ENCODE measurements around the gene RARA.

Gene RARA

DNA sequence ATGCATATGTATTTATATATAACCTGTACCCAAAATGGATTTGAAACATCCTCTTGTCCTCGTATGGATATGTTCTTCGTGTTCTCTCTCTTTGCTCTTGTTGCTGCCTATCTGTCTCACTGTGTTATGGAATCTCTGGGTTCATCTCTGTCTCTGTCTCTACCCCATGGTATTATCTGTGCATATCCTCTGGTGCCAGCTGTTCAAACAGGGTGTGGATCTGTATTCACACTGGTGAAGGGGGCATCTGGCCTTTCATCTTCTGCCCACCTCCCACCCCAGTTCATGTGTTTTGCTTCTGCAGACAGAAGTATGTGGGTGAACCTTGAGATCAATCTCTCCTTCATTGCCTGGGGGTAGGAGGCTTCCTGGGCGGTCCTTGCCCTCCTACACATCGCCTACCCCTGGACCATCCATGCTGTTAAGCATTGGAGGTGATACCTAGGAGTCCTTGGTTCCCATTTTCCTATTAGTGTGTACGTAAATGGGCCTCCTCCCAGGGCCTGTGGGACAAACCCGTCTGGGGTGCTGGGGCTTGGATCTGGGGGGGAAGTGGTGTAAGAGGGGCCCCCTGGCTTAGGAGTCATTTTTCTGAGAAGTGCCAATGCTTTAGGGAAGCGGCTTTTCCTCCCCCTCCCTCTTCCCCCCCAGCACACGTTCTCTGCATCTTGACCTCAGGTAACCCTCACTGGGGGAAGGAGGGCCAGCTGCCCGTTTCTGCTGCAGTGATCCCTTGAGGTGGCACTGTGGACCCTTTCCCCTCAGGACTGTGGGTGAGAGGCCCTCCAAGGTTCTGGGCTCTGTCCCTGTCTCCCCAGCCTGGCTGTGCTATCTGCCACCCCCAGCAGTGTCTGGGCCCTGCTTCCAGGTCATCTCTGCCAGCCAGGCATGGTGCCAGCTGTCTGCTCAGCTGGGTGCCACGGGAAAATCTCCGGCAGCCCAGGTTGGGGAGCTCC lies 21.1 kb downstream of the RARA start:
- DNase-seq: no peak

DNA sequence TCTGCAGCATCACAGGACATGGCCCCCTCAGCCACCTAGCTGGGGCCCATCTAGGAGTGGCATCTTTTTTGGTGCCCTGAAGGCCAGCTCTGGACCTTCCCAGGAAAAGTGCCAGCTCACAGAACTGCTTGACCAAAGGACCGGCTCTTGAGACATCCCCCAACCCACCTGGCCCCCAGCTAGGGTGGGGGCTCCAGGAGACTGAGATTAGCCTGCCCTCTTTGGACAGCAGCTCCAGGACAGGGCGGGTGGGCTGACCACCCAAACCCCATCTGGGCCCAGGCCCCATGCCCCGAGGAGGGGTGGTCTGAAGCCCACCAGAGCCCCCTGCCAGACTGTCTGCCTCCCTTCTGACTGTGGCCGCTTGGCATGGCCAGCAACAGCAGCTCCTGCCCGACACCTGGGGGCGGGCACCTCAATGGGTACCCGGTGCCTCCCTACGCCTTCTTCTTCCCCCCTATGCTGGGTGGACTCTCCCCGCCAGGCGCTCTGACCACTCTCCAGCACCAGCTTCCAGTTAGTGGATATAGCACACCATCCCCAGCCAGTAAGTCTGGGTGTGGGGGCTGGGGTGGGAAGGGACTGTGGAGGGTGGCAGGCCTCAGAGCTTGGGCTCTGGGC lies 22.0 kb downstream of the RARA start:
- no peak for DNase-seq

DNA sequence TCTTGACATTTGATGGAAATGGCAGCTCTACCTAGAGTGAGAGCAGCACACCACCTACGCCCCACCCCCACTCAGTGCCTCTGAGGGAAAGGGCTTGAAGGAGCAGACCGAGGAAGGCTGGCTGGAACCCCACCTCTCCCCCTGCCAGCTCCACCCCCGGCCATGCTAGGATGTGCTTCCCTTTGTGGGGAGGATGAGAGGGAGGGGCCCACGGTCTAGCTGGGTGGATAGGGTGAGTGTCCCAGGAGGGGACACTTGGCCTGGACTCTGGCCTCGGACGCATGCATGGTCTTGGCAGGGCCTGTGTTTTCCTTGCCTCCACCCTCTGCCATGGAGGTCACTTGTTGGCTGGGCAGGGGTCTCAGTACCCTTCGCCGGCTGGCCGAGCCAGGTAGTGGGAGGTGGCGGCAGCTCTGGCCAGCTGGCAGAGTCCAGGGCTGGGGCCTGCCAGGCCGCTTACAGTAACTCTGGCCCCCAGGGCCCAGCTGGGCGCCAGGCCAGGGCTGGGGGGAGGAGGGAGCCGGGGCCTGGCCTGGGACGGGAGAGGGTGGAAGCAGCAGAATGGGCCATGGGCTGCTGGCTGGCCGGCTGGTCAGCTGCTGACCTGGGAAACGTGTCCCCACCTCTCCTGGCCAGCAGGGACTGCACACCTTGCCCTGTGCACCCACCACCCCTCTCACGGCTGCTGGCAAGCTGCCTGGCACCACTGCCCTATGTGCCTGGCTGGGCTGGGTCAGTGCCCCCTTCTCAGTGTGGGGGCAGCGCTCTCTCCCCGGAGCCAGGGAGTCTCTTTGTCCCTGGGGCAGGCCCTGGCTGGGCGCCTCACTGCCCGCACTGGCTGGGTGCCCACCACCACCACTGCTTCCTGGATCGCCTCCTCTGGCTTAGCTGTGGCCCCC lies 23.0 kb downstream of the RARA start:
- no peak for DNase-seq

DNA sequence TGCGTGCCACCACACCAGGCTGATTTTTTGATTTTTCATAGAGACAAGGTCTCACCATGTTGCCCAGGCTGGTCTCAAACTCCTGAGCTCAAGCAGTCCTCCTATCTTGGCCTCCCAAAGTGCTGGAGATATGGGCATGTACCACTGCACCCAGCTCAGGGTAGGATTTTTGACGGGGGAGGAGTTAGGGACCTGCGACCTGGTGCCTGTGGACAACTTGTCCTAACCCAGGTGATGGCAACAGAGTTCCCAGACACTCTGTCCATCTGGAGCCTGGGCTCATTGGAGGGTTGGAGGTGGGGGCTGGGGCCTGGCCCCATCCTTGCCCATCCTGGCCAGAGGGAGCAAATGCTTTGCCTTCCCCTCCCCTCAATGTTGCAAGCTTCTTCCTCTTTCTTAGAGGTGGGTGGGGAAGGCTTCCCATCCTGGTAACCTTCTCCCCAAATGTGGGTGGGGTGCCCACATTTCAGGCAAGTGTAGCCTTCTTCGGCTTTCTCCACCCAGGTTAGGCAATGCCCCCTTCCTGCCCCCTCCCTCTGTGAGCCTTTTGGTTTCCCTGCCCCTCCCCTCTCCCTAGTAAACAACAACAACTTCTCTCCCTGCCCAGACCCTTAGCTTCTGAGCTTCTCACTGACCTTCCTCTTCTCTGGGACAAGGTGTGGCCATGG lies 24.9 kb downstream of the RARA start:
- DNase-seq: no peak

DNA sequence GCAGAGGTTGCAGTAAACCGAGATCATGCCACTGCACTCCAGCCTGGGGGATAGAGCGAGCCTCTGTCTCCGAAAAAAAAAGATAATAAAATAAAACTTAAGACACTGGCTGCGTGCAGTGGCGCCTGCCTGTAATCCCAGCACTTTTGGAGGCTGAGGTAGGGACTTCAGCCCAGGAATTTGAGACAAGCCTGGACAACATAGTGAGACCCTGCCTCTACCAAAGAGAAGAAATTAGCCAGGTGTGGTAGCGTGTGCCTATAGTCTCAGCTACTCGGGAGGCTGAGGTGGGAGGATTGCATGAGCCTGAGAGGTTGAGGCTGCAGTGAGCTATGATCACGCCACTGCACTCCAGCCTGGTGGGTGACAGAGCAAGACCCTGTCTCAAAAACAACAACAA lies 26.6 kb downstream of the RARA start:
- DNase-seq: no peak

DNA sequence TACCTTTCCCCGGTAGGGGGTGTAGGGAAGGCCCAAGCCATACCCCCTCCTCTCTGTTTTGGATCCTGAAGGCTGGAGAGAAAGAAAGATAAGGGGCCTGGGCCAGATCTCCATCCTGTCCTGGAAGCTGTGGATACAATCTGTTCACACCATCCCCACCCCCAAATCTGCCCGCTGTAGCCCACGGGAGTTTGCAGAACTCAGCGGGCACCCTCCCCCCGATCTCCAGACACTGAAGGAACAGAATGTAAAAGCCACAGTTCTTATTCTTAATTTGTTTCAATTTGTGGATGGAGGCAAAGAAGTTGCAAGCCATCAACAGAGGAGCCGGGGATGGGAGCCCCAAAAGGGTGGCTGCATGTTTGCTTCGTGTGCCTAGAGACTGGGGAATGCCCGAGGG lies 28.4 kb downstream of the RARA start:
- no peak for DNase-seq

DNA sequence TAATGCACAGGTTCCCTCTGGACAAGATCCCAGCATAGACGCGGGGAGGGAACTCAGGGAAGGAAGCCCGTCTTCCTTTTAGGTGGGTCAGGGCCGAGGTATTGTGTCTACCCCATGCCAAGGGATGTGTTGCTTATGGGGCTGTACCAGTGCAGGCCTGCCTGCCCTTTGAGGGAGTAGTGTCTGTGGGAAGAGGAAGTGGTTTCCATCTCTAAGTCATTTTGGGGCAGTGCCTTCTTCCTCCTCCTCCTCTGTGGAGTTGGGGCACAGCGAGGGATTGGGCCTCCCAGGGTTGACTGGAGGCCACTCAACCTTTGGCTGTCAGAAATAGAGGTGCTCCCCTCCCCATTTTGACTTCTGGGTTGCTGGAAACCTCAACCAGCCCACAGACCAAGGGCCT lies 29.1 kb downstream of the RARA start:
- no peak for DNase-seq

DNA sequence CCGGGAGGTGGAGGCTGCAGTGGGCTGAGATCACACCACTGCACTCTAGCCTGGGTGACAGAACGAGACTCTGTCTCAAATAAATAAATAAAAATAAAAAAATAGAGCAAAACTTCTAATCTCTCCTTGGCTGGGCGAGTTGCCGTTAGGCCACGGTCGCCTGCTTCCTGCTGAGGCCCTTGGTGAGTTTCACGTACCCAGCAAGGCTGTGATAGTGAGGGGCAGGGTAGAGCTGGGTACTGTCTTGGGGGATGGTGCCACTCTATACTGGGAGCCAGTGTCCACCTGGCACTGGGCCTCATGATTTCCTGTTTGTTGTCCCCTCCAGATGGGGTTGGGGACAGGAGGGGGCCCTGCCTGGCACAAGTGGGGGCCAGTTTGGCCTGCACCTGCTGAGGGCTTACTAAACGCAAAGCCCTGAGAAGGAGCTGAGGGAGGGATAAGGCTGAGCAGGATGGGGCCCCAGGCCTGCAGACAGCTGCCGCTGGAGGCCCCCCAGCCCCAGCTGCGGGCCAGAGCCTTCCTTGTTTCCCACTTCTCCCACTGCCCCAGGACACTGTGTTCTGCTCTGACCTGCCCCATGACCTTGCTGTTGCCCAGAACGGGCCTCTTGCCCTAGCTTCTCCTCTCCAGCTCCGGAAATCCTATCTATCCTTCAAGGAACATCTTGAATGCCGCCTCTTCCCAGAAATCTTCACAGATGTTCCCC lies 30.1 kb downstream of the RARA start:
- no peak for DNase-seq

DNA sequence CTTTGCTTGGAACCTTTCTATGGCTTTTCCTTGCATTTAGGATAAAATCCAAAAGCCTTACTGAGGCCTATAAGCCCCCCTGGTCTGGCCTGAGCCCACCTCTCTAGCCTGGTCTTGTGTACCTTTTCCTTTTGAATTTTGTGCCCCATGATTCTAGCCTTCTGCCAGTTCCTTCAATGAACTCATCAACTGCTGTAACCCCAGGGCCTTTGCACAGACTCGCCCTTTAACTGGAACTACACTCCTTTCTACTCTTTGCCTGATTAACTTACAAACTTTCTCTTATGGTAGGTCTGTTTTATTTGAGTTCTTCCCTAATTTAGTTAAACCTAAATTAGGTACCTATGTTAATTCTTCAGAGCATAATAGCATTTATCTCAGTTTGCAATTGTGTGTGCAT lies 31.3 kb downstream of the RARA start:
- no peak for DNase-seq

DNA sequence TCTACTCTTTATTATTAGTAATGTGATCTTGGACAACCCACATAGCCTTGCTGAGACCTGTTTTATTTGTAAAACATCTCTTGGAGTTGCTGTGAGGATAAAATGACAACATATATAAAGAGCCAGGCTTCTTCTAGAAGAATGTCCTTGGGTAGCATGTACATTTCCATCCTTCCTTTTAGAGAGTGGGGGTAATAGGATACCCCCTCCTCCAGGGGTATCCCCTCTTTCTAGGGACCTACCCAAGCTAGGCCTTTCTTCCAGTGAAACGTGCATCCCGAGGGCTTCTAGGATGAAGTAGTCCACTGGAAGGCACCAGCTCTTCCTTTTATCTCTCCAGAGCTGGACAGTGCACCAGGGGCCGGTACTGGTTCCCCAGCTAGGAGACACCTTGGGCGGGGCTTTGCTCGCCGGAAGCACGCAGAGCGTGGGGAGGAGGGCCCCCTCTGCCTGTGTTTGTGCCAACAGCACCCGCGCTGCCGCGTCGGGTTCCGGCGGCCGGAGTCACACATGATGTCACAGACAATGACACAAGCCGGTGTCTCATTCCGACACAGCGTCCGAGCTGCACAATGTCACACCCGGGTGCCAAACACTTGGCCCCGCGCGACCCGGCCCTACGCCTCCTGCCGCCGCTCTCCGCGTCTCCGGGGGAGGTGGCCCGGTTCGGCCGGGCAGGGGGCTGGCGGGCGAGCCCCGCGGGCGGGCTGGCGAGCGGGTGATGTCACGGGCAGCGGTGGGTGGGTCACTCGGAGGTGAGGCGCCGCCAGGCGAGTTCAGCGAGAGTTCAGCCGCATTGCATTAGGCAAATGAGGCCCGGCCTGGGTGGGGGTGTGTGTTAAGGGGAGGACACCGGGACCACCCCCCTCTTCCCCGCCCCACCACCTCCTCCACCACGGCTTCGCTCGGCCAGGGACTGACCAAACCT lies 32.2 kb downstream of the RARA start:
- DNase-seq: peak; percentile 90

DNA sequence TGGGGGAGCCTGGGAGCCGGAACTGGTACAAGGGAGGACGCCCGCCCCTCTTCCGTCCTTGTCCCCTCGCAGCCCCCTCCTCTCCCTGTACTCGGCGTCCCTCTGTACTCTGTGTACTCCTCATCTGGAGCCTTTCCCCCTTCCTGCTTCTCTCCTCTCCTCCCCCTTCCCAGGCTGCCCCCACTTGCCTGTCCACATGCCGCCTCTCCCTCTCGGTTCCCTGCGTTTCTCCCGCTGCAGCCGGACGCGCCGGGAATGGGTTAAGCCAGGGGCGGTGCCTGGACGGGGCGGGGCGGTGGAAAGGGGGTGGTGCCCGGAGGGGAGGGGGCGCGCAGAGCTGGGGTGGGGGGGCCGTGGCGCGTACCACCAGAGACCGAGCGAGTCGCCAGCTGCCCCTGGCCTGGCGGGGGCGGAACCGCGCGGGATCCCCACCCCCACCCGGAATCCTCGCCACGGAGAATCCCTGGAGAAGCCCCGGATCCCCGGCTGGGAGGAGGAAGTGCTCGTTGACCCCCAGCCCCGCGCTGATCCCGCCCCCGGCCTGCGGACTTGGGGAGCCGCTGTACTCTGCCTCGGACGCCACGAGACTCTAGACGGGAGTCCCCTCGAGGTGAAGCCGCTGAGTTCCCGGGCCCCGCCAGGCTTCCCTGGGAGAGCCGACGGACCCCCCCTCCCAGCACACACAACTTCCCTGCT lies 33.0 kb downstream of the RARA start:
- DNase-seq: no peak

DNA sequence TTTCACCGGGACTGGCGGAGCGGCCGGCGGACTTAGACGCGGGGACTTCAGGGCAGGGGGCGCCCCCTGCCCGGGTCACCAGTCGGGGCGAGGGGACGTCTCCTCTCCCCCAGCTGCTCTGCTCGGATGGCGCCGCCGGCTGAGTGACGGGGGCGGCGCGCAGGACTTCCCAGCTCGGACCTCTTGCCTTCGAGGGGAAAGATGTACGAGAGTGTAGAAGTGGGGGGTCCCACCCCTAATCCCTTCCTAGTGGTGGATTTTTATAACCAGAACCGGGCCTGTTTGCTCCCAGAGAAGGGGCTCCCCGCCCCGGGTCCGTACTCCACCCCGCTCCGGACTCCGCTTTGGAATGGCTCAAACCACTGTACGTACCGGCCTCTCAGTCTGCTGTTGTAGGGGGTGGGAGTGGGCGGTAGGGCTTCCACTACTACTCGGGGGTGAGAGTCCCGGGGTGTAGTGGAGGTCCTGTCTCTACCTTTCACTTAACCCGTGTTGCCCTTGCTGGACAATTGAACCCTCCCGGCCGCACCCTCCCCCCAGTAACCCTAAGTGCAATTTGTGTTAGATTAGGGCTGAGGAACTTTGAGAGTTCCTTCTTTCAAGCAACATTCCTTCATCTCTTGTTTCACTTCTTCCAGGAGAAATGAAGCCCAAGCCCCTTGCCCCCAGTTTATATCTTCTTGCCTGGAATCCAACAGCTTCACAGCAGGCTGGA lies 33.7 kb downstream of the RARA start:
- no peak for DNase-seq

DNA sequence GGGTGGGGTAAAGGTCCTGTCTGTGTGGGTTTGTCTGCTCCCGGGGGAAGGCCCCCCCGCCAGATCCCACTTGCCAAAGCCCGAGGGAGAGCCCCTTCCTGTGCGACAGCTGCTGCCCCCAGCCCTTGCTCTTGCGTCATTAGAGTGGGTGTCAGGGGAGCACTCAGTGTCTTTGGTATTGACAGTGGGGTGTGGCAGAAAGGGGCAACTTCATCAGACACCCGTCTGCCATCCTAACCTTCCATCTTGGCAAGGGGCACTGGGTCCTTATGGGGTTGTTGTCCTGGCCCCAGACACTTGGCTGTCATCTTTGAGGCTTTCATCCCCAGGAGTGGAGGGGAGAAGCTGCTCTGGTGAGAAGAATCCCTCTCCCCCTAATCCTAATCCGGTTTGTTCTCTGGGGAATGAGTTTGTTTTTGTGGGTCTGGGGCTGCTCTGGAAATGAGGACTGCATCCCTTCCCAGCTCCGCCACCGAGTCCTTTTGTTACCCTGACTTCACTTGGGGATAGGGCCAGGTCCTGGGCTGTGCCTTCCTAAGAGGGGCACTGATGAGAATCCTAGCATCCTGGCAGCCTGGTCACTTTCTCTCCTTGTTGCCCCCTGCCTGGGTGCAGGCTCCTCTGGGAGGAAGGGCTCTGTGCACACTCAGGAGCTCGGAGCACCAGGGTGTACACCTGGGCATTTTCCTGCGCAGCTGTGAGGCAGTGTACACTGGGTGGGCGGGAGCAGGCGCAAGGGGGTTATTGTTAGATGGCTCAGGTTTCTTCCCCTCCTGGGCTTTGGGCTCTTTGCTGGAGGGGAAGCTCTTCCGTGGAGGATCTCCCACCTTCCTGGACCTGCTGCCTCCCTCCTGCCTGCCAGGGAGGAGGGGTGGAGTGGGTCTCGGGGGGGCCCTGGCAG lies 34.5 kb downstream of the RARA start:
- no peak for DNase-seq

DNA sequence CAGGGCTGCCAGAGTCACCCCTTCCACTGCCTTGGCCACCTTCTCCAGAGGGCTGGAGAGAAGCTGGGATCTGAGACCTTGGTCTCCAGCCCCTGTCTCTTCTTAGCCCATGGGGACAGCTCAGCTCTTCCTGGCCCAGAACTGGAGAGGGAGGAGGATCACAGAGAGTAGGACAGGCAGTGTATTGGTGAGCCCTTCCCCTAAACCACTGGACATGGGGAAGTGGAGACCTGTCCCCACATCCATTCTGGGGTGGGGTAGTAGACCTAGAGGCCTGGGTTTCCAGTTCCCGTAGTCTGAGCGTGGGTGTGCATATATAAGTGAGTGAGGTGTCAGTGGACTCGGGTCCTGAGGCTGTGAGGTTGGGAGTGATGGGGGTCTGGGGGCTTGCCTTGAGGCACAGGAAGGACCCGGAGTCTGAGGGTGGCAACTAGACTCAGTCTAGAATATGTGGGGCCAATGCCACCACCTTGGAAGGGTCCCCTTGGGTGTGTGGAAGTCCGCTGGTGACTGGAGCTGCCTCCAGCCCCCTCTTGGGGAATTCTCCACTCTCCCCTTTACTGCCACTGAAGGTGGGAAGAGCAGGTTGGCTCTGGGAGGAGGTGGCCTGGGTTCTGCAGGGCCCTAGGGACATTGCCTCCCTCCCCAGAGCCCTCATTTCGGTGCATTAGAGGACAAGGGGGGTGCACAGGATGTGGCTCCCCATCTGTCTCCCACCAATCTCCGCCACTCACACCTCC lies 35.6 kb downstream of the RARA start:
- no peak for DNase-seq

DNA sequence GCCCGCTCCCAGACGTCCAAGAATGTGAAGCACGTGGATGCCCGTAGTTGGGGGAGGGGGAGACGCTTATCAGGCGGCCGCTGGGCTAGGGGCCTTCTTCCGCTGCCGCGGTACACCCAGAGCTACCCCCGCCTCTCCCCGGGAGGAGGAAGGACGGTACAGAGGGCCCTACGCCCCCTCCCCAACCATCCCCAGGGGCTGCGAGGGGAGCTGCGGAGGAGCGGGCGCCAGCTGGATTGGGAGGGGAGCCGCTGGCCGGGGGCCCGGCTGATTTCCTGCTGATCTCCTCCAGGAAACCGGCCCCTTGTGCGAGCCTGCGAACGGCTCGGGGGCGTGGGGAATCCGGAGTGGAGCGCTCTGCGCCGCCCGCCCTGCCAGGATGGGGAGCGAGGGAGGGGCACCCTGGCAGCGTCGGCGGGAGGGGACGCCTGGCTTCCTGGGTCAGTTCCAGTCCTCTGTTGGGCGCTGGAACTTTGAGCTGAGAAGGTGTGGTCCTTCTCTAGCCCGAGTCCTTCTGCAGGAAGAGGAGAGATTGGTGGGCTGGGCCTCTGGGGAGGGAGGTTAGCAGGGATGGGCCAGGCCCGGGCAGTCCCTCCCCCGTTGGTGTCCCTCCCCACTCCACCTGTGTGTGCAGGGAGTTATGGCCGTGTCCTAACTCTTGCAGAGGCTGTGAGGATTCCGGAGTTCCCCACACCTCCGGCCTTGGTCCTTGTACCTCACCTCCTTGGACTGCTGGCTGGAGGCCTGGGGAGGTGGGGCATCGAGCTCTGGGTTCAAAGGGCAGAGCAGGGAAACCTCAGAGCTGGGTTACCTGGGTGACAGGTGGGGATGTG lies 36.4 kb downstream of the RARA start:
- no peak for DNase-seq

DNA sequence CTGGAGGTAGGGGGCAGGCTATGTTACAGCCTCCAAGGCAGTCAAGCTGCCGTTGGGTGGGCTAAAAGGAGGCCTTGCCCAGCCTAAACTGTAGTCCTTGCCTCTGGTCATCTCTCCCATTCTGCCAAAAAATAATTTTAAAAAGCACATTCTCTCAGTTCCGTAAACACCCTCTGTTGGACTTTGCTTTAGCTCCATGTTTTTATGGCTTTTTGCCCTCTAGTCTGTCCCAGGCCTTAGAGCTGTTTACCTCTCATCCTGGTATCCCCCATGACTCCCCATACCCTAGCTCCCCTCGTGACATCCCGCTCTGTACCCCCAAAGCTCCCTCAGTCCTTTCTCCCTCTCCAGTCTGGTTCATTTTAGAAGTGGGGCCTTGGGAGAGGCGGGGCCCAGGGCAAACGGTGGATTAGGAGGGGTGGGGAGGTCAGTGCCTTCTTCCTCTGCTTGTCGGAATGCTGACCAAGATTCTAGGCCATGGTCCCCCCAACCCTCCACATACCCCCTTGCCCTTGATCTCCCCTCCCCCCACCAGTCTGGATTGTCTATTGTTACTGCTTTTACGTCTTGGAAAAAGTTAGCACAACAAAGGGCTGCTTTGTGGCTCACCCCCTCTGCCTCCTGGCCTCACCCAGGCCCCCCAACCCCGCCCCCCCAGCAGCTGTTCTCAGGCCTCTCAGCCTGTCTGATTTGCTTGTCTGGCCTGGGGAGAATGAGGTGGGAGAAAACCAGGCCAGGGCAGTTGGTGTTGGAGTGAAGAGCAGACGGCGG lies 37.2 kb downstream of the RARA start:
- no peak for DNase-seq
